IMR-90 (cell line): ENCODE data around the gene DZANK1. TPM values are rescaled to one million over a fixed set of nuclear protein-coding genes. Genes with fewer than 3 reads are reported as not detected.

Experiments used
- ATAC-seq: fragments of 200-7000 bp; cut with Tn5 transposase; 2 replicates; pipeline ENCODE4 v1.9.1; 2020; ENCODE audit warnings: low read depth, mild to moderate bottlenecking, moderate library complexity
- BruUV-seq: library from RNA; stranded (reverse); fragments of 400-500 nt; replicated peaks from 2 replicates; lab custom pipeline; 2021; lab: Mats Ljungman, UMichigan
- CTCF ChIA-PET: fragments of 300-600 bp; formaldehyde crosslinking; extraction: SDS; loops from one replicate; lab custom pipeline; 2021; ENCODE audit warnings: antibody characterized with exemption; lab: Yijun Ruan, JAX
- POLR2A ChIA-PET: fragments of 300-600 bp; sonication (Branson Sonifier 250); formaldehyde crosslinking; loops from one replicate; lab custom pipeline; 2022; ENCODE audit warnings: antibody characterized with exemption; ENCODE audit not compliant: unreplicated experiment; lab: Charles Lee
- DNase-seq: peaks from one replicate; pipeline ENCODE4 v3.0.0; 2013
- H2AFZ ChIP-seq: replicated peaks from 2 replicates; pipeline ENCODE3; 2013; ENCODE audit warnings: low read length, mild to moderate bottlenecking; ENCODE audit not compliant: poor library complexity
- H2AK5ac ChIP-seq: 2 replicates; pipeline ENCODE4 v1.6.1; 2013; ENCODE audit warnings: low read depth, low read length, inconsistent platforms
- H2AK9ac ChIP-seq: replicated peaks from 2 replicates; pipeline ENCODE3; 2013; ENCODE audit warnings: mild to moderate bottlenecking, low read depth, low read length, moderate library complexity; ENCODE audit not compliant: poor library complexity
- H2BK120ac ChIP-seq: 2 replicates; pipeline ENCODE4 v1.6.1; 2013; ENCODE audit warnings: low read depth, low read length, inconsistent platforms
- H2BK15ac ChIP-seq: 3 replicates; pipeline ENCODE4 v1.6.1; 2013; ENCODE audit warnings: low read depth, low read length, inconsistent platforms
- H2BK20ac ChIP-seq: 2 replicates; pipeline ENCODE4 v1.6.1; 2013; ENCODE audit warnings: low read depth, mild to moderate bottlenecking, inconsistent platforms, low read length, moderate library complexity
- H2BK5ac ChIP-seq: 2 replicates; pipeline ENCODE4 v1.6.1; 2013; ENCODE audit warnings: mild to moderate bottlenecking, low read depth, low read length, inconsistent platforms; ENCODE audit not compliant: poor library complexity, severe bottlenecking
- H3K14ac ChIP-seq: replicated peaks from 2 replicates; pipeline ENCODE4 v1.6.1; 2013; ENCODE audit warnings: low read depth, low read length, inconsistent platforms
- H3K18ac ChIP-seq: 2 replicates; pipeline ENCODE4 v1.6.1; 2013; ENCODE audit warnings: low read depth, low read length, control low read depth
- H3K23ac ChIP-seq: 2 replicates; pipeline ENCODE4 v1.6.1; 2013; ENCODE audit warnings: low read depth, low read length, inconsistent platforms
- H3K27ac ChIP-seq: 2 replicates; pipeline ENCODE4 v1.5.1; 2013; ENCODE audit warnings: mild to moderate bottlenecking, control low read depth, low read length; ENCODE audit not compliant: insufficient read depth
- H3K27me3 ChIP-seq: 2 replicates; pipeline ENCODE4 v1.6.1; 2013; ENCODE audit warnings: low read length; ENCODE audit not compliant: control insufficient read depth, insufficient read depth
- H3K36me3 ChIP-seq: 2 replicates; pipeline ENCODE4 v1.6.1; 2013; ENCODE audit warnings: low read length, mixed read lengths; ENCODE audit not compliant: control insufficient read depth, insufficient read depth
- H3K4ac ChIP-seq: 2 replicates; pipeline ENCODE4 v1.6.1; 2013; ENCODE audit warnings: low read depth, low read length, inconsistent platforms
- H3K4me1 ChIP-seq: 2 replicates; pipeline ENCODE4 v1.6.1; 2013; ENCODE audit warnings: low read length, mixed read lengths; ENCODE audit not compliant: control insufficient read depth, insufficient read depth
- H3K4me2 ChIP-seq: 2 replicates; pipeline ENCODE4 v1.6.1; 2013; ENCODE audit warnings: low read depth, mild to moderate bottlenecking, control low read depth, low read length, moderate library complexity
- H3K4me3 ChIP-seq: 2 replicates; pipeline ENCODE4 v1.5.1; 2013; ENCODE audit warnings: low read depth, mild to moderate bottlenecking, control low read depth, low read length, moderate library complexity; ENCODE audit not compliant: insufficient read depth
- H3K56ac ChIP-seq: 2 replicates; pipeline ENCODE4 v1.6.1; 2013; ENCODE audit warnings: low read length, inconsistent platforms; ENCODE audit not compliant: insufficient read depth; ENCODE audit errors: extremely low read depth
- H3K79me1 ChIP-seq, 2 experiments: 2 replicates each; pipeline ENCODE4 v1.6.1; 2013; ENCODE audit warnings: low read length in 2 of 2, inconsistent platforms in 1 of 2, low read depth in 1 of 2
- H3K9ac ChIP-seq: 2 replicates; pipeline ENCODE4 v1.6.1; 2013; ENCODE audit warnings: low read depth, low read length, control low read depth
- H3K9me1 ChIP-seq: 2 replicates; pipeline ENCODE4 v1.6.1; 2013; ENCODE audit warnings: low read length, inconsistent platforms; ENCODE audit not compliant: insufficient read depth
- H3K9me3 ChIP-seq: 2 replicates; pipeline ENCODE4 v1.6.1; 2013; ENCODE audit warnings: low read length; ENCODE audit not compliant: control insufficient read depth, insufficient read depth
- H4K20me1 ChIP-seq: 2 replicates; pipeline ENCODE4 v1.6.1; 2013; ENCODE audit warnings: low read length, inconsistent platforms; ENCODE audit not compliant: insufficient read depth
- H4K5ac ChIP-seq: 2 replicates; pipeline ENCODE4 v1.6.1; 2013; ENCODE audit warnings: mild to moderate bottlenecking, low read depth, low read length, control low read depth
- H4K8ac ChIP-seq, 2 experiments: 2 replicates each; pipeline ENCODE4 v1.6.1; 2013; ENCODE audit warnings: low read depth in 2 of 2, low read length in 2 of 2, control low read depth in 1 of 2, inconsistent platforms in 1 of 2
- H4K91ac ChIP-seq: 2 replicates; pipeline ENCODE4 v1.6.1; 2013; ENCODE audit warnings: low read depth, low read length, inconsistent platforms; ENCODE audit not compliant: insufficient read depth
- BHLHE40 ChIP-seq: fragments of 150-350 bp; IDR thresholded peaks from 2 replicates; pipeline ENCODE4 v1.6.1; 2016; ENCODE audit warnings: mild to moderate bottlenecking, low read depth, low read length
- CEBPB ChIP-seq: IDR thresholded peaks from 2 replicates; pipeline ENCODE4 v1.6.1; 2012; ENCODE audit warnings: low read depth, low read length, improper control_type of control experiment
- CHD1 ChIP-seq: IDR thresholded peaks from 2 replicates; pipeline ENCODE4 v1.6.1; 2012; ENCODE audit warnings: low read depth, low read length, improper control_type of control experiment
- CTCF ChIP-seq: conservative IDR thresholded peaks from 2 replicates; pipeline ENCODE4 v1.5.1; 2012; ENCODE audit warnings: mild to moderate bottlenecking, low read depth, low read length, improper control_type of control experiment
- ELK1 ChIP-seq: fragments of 150-350 bp; IDR thresholded peaks from 2 replicates; pipeline ENCODE4 v1.6.1; 2016; ENCODE audit warnings: low read depth, mild to moderate bottlenecking, low read length, moderate library complexity, borderline replicate concordance
- FOS ChIP-seq: fragments of 150-350 bp; IDR thresholded peaks from 2 replicates; pipeline ENCODE4 v1.6.1; 2016; ENCODE audit warnings: low read depth, low read length
- MAFK ChIP-seq: IDR thresholded peaks from 2 replicates; pipeline ENCODE4 v1.6.1; 2012; ENCODE audit warnings: low read depth, low read length, improper control_type of control experiment
- MAZ ChIP-seq: IDR thresholded peaks from 2 replicates; pipeline ENCODE4 v1.6.1; 2012; ENCODE audit warnings: low read depth, mild to moderate bottlenecking, low read length, improper control_type of control experiment, moderate library complexity, borderline replicate concordance
- MXI1 ChIP-seq: IDR thresholded peaks from 2 replicates; pipeline ENCODE4 v1.6.1; 2012; ENCODE audit warnings: low read depth, mild to moderate bottlenecking, low read length, moderate library complexity, borderline replicate concordance
- NFE2L2 ChIP-seq: fragments of 150-350 bp; IDR thresholded peaks from 2 replicates; pipeline ENCODE4 v1.6.1; 2016; ENCODE audit warnings: low read depth, mild to moderate bottlenecking, low read length
- POLR2A ChIP-seq: IDR thresholded peaks from 2 replicates; pipeline ENCODE4 v1.6.1; 2012; ENCODE audit warnings: mild to moderate bottlenecking, low read depth, low read length
- RAD21 ChIP-seq: IDR thresholded peaks from 2 replicates; pipeline ENCODE4 v1.6.1; 2012; ENCODE audit warnings: low read length, improper control_type of control experiment
- RCOR1 ChIP-seq: IDR thresholded peaks from 2 replicates; pipeline ENCODE4 v1.6.1; 2012; ENCODE audit warnings: mild to moderate bottlenecking, low read length, improper control_type of control experiment; ENCODE audit not compliant: insufficient replicate concordance
- RFX5 ChIP-seq: IDR thresholded peaks from 2 replicates; pipeline ENCODE4 v1.8.0; 2012; ENCODE audit warnings: low read depth, mild to moderate bottlenecking, low read length, moderate library complexity
- SMC3 ChIP-seq: fragments of 150-350 bp; IDR thresholded peaks from 2 replicates; pipeline ENCODE4 v1.6.1; 2016; ENCODE audit warnings: low read depth, mild to moderate bottlenecking, antibody characterized with exemption, low read length, moderate library complexity
- USF2 ChIP-seq: fragments of 150-350 bp; IDR thresholded peaks from 2 replicates; pipeline ENCODE4 v1.6.1; 2017; ENCODE audit warnings: mild to moderate bottlenecking, antibody characterized with exemption, low read length, low read depth
- WGBS, 2 experiments: methylation state at CpG; one replicate each; pipeline versions ENCODE4 v1.1.5 to v1.1.7; 2013; ENCODE audit warnings: missing lambda C conversion rate in 2 of 2; ENCODE audit not compliant: insufficient read length in 1 of 2; ENCODE audit errors: extremely low coverage in 2 of 2; 5-methylcytosine and 5-hydroxymethylcytosine counted together
- dilution Hi-C: fragments of 300-500 bp; cut with HindIII; formaldehyde crosslinking; loops from one replicate; pipeline ENCODE4 v1.14.3; 2018; ENCODE audit warnings: low sequenced_read_pairs; ENCODE audit not compliant: unreplicated experiment
- in situ Hi-C: fragments of 300-500 bp; cut with MboI; formaldehyde crosslinking; loops from 3 replicates; pipeline ENCODE4 v1.14.3; 2019; ENCODE audit warnings: low sequenced_read_pairs, inconsistent platforms, mixed read lengths
- intact Hi-C: fragments of 100-400 bp; cut with micrococcal nuclease; formaldehyde crosslinking; loops from 2 replicates; pipeline ENCODE4 v1.10.0; 2022
- polyA plus RNA-seq, 3 experiments: library from polyadenylated mRNA; depleted of rRNA; stranded (reverse); fragments of >200 nt; gene quantifications; 2 replicates each; pipeline ENCODE4 v1.2.3, GENCODE V29; 2012; ENCODE audit warnings: low replicate concordance in 1 of 3
- total RNA-seq: library from RNA; depleted of rRNA; stranded (reverse); fragments of >200 nt; gene quantifications from 2 replicates; pipeline ENCODE4 v1.2.3, GENCODE V29; 2012

The DZANK1 gene
- total and polyA plus RNA-seq, 2 of the 4 experiments (the other 2 are of a cell fraction), result 0.54 to 1.1 TPM

- no CpG with 5 or more reads among the region's 6 CpGs for WGBS, 2 experiments
- Histone ChIP-seq H3K14ac (no peak overlapping the region), H2BK120ac (no peak overlapping the region), H2BK15ac (no peak overlapping the region), H4K8ac (no peak overlapping the region), H2BK20ac (no peak overlapping the region), H3K4ac (no peak overlapping the region), H4K91ac (no peak overlapping the region), H3K4me2 (no peak overlapping the region), H2BK5ac (no peak overlapping the region), H3K9me1 (0 out of 2 replicates have a peak, but pooled peaks cover 2% of the 10 kb centered on the region), H4K20me1 (no peaks in the 10 kb centered on the region), H3K9ac (no peak overlapping the region), H3K18ac (no peak overlapping the region), H3K4me1 (no peaks in the 10 kb centered on the region), H3K56ac (no peak overlapping the region), H3K27me3 (no peaks in the 10 kb centered on the region), H2AK9ac (no peak overlapping the region), H3K9me3 (no peaks in the 10 kb centered on the region), H3K36me3 (no peaks in the 10 kb centered on the region), H3K23ac (no peak overlapping the region), H2AFZ (no peak overlapping the region), H3K79me1 (no peaks in the 10 kb centered on the region), H4K5ac (no peak overlapping the region), H3K4me3 (no peak overlapping the region), H2AK5ac (no peak overlapping the region), H3K27ac (no peak overlapping the region)
- no peak for DNase-seq
- TF ChIP-seq CTCF (no peak), FOS (no peak), POLR2A (no peak), MAFK (no peak), RCOR1 (no peak), RAD21 (no peak), CEBPB (no peak), ELK1 (no peak), NFE2L2 (no peak), RFX5 (no peak), MAZ (no peak), MXI1 (no peak), USF2 (no peak), BHLHE40 (no peak), SMC3 (no peak), CHD1 (no peak)
- ATAC-seq, result no peak
- ChIA-PET POLR2A (no interaction called here), CTCF (interaction anchor here (0.6 kb wide), 1 partner anchor 1535 kb away, joined by 4 read pairs; no protein-coding TSS in a partner anchor)
- intact Hi-C loops, result loop anchor here (10.0 kb wide), 1 partner anchor 212 kb away; no protein-coding TSS in a partner anchor
- BruUV-seq, result no TSS peak
- dilution Hi-C loops, result no loop called here
- in situ Hi-C loops, result no loop called here
Measured at GRCh38 chr20:18412221-18412901, 54.5 kb downstream of the DZANK1 start.
